ENCODE measurements around the gene HSPB3.
"Not testable (repeated sequence)": the region's sequence is repeated elsewhere in the genome, so short reads cannot be mapped to it uniquely, and the experiment has no call there.

The HSPB3 gene, protein sequence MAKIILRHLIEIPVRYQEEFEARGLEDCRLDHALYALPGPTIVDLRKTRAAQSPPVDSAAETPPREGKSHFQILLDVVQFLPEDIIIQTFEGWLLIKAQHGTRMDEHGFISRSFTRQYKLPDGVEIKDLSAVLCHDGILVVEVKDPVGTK

DNA sequence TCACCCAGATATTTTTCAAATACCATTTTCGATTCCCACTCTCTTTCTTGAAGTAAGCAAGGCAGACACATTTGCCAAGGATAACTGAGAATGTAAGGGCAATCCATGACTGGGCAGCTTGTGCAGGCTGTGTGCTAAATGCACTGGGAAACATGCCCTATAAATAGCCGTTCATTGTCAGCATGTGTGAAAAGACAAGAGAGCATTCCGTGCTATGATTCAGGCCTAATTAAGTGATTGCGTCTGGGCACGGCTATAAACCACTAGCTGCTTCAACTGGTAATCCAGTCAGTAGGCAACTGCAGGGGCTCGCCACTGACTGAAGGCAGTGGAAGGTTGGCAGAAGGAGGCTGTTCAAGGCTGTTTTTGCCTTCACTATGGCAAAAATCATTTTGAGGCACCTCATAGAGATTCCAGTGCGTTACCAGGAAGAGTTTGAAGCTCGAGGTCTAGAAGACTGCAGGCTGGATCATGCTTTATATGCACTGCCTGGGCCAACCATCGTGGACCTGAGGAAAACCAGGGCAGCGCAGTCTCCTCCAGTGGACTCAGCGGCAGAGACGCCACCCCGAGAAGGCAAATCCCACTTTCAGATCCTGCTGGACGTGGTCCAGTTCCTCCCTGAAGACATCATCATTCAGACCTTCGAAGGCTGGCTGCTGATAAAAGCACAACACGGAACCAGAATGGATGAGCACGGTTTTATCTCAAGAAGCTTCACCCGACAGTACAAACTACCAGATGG, at the start of gene HSPB3:
HSPB3 (plus strand) TSS at position 287 of the 745 bp plus-strand sequence; CDS start at position 378, 91 bp downstream.
- no peak for DNase-seq

DNA sequence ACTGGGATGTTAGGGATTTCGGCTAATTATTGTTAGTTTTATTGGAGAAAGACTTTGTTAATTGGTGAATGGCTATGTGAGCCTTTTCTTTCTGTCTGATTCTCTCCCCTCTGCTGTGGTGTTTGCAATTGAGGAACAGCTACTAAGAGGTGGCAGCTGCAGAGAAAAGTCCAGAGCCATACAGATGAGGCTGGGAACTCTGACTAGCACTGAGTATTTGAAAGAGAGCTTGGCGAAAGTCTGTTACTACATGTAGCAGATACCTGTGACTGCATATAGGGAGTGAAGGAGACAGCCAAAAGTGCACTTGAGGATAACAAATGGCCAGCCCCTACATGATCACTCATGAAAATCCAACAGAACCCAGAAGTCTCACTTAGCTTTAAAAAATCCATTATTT, 44.3 kb upstream of the HSPB3 start:
- no peak for DNase-seq

DNA sequence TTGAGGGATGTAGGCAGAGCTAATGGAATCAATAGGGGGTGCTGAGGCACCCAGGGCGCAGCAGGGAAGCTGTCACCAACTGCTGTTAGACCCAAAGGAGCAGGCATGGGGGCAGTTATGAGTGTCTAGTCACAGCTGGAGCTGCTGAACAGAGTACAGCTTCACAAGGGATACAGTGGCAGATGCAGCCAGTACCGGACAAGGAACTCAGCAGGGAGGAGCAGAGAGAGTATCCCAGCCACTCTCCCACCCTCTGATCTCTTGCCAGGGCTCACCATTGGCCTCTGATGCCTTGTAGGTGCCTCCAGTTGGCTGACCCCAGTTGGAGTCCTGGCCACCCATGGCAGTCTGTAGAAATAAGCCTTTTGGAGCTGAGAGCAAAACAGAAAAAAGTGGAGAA, 42.6 kb upstream of the HSPB3 start:
- no peak for DNase-seq

DNA sequence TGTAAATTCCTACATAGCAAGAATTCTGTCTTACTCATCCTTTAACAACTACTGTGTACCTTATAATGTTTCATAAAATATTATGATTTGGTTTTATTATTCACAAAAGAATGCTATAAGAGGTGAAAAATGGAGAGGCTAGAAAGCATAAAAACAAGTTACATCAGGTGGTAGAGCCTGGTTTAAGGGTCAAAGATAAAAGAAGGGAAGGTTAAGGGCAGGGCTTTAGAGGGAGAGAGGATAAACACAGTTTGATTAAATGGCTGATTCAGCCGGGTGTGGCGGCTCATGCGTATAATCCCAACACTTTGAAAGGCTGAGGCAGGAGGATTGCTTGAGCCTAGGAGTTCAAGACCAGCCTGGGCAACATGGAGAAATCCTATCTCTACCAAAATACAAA, 40.4 kb upstream of the HSPB3 start:
- DNase-seq, result no peak

DNA sequence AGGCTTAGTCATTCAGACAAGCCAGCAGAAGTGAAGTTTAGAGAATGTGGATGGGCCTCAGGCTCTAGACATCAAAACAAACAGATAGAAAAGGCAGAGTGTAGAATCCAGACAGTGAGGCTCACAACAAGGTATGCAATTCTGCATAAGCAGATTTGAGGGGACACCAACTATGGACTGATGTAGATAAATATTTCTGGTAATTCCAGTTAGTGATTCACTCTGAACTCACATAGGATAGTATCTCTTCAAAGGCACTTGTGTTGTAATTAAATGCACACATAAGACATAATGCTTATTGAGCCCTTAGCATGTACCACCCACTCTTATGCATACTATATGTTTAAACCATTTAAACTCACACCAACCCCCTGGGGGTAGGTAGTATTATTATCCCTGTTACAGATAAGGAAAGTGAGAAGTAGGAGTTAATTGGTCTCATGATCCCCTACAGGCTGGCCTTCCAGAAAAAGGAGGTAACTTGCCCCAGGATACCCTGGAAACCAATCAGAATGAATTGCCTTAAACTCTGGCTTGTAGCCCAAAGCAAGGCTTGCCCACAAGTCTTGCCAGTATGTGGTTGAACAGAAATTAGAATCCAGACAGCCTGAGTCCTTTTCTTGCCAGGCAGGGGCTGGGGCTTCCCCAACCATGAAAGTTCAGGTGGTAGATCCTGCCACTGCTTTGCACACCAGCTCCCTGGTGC, 39.5 kb upstream of the HSPB3 start:
- no peak for DNase-seq

DNA sequence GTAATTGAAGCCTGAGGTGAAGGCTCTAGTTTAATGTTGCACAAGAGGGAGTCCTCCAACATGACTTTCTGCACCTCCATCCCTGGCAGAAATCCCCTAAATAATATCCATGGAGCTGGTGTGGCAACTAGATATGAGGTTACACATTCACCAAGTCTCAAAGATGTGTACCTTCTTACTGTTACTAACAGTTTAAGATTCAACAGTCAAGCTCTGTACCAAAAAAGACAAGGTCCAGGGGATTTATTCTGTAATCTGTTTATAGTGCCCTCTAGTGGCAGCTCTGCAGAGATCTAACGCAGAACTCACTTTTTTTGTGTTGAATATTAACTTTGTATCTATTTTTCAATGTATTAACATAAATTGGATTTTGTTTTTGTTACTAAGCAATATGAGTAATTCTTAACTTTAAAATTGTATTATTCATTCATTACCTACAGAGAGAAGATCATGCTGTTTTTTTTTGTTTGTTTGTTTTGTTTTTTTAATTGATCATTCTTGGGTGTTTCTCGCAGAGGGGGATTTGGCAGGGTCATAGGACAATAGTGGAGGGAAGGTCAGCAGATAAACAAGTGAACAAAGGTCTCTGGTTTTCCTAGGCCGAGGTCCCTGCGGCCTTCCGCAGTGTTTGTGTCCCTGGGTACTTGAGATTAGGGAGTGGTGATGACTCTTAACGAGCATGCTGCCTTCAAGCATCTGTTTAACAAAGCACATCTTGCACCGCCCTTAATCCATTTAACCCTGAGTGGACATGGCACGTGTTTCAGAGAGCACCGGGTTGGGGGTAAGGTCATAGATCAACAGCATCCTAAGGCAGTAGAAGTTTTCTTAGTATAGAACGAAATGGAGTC, 35.7 kb upstream of the HSPB3 start:
- DNase-seq, result peak; percentile 8 to 59

DNA sequence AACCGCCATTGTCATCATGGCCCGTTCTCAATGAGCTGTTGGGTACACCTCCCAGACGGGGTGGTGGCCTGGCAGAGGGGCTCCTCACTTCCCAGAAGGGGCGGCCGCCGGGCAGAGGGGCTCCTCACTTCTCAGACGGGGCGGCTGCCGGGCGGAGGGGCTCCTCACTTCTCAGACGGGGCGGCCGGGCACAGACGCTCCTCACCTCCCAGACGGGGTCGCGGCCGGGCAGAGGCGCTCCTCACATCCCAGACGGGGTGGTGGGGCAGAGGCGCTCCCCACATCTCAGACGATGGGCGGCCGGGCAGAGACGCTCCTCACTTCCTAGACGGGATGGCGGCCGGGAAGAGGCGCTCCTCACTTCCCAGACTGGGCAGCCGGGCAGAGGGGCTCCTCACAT, 35.0 kb upstream of the HSPB3 start:
- not testable (repeated sequence) for DNase-seq

DNA sequence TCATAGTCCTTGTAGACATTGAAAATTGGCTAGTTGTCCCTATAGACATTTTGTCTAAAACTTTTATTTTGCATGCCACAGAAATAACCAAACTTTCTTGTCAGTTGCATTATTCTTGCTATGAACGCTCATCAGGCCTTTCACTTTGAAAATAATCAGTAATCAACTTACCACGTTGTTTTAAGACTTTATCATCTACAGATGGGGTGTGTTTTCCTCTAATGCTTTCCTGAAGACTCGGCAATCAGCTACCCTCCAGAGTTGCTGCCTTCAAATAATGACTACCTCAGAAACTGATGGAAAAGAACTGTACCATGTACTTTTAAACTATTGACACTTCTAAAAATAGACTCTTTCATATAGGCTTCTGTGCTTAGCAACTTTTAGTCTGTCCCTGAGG, 33.5 kb upstream of the HSPB3 start:
- no peak for DNase-seq

DNA sequence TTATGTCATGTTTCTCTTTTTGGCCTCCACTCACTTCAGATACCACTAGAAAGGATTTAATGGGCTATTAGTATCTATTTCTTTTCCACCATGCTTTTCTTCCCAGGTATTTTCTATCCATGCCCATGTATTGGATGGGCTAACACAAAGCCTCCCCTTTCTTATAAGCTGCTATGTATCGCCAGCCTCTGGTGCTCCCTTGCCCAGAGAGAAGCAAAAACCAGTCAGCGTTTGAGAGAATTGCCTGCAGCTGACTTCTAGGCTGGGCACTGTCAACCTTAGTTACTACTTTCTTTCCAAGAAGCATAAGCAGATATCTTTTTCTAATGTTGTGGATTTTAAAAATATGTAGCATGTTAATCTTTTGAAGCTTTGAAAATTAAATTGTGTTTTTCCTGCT, 30.2 kb upstream of the HSPB3 start:
- DNase-seq, result no peak

DNA sequence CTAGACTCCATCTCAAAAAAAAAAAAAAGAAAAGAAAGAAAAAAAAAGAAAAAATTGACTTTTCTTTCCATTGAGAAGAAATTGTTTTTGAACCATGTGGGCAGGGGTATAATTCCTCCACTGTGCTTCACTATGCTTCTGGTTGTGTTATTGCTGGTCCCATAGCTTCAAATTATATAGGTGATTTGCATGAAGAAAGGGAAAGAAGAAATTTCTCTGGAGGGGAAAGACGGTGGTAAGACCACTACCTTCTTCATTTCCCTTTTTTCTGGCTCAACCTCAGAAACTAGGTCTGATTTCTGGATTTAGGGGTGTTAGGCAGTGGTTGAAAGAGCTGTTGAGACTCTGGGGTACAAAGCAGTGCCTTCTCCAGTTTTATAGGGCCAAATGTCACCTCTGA, 29.3 kb upstream of the HSPB3 start:
- no peak for DNase-seq

DNA sequence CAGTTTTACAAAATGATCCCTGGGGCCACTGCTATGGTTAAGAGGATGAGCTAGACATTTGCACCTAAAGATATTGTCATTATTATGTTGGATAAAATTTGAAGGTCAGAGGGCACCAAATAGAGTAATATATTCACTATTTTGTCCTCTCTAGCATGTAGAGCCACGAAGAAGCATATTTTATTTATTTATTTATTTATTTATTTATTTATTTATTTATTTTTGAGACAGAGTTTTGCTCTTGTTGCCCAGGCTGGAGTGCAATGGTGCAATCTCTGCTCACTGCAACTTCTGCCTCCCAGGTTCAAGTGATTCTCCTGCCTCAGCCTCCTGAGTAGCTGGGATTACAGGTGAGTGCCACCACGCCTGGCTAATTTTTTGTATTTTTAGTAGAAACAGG, 20.8 kb upstream of the HSPB3 start:
- DNase-seq, result not testable (repeated sequence)

DNA sequence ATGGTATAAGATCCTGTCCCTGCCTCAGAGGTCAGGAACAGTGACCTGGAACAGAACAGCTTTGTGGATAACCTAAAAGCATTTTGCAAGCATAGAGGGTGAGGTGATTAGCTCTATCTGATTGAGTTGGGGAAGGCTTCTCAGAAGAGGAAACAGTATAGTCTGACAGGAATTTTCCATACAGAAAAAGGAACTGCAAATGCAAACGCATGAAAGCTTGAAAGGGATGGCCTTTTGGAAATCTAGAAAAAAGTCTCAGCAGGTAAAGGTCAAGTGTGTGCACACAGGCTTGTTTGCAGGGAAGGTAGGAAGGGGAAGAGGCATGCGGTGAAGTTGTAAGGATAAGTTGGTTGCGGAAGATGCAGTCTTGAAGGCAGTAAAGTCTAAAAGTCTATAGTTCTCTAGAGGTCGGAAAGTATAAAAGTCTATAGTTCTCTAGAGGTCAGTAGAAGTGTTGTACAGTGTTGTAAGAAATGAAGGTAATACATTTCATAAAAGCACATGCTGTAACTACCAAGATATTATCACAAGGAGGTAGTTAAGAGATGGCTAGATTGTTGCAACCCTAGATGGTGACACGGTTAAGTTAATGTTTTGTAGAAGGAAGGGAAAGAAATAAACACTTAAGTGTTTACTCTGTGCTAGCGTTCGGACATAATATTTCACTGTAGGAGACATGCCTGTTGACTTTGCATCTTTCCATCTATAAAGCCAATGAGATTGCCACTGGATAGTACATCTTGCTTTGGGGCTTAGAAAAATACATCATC, 16.7 kb upstream of the HSPB3 start:
- no peak for DNase-seq

DNA sequence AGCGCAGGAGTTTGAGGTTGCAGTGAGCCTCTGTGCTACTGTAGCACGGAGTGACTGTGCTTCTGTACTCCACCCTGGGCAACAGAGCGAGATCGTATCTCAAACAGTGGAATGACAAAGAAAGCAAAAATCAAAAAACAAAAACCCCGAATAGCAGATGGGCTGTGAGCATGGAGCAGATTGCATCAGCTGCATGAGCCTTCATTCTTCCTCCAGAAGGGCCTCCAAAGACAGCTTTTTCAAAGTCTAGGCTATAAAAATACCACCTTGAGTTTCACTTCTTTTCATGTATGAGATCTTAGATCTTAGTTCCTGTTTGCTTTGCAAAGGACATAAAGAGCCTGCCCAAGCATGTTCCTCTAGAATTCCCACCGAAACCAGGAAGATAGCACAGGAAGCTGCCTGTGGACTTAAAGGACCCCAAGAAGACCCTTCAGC, 15.0 kb upstream of the HSPB3 start:
- peak in 1 of 2 donors; percentile 10 for DNase-seq

DNA sequence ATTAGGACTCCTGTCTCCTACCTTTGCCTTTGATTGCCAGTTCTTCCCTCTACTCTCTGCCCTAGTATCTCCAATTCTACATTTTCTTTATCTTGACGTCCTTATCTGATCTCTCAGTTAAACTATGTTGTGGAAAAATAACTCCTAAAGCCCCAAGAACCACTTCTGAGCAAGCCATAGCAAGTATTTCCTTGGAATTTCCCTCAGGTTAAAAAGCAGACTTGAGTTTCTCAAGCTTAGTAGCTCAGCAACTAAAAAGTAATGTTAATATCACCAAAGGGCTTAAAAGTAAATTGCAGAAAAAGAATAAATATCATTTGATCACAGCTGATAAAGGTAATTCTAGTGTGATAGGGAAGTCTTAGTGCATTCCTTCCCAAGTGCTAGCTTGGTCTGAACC, 13.2 kb upstream of the HSPB3 start:
- DNase-seq, result no peak

DNA sequence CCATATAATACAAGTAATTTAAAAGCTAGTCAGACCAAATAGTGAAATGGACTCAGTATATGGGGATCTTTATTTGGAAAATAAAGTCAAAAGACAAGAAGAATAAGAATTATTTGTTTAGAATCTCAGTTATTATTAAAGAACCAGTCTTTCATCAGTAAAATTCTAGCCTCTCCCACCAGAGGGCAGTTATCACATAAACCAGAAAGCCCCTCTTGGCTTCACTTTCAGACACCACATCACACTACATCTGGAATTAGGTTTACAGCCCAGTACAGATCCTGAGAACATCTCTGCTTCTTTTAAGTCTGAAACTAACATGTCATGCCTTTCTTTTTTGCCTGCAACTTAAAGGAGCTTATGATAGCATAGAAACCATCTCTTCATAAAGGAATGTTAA, 12.2 kb upstream of the HSPB3 start:
- DNase-seq, result peak in 1 of 2 donors; percentile 21

DNA sequence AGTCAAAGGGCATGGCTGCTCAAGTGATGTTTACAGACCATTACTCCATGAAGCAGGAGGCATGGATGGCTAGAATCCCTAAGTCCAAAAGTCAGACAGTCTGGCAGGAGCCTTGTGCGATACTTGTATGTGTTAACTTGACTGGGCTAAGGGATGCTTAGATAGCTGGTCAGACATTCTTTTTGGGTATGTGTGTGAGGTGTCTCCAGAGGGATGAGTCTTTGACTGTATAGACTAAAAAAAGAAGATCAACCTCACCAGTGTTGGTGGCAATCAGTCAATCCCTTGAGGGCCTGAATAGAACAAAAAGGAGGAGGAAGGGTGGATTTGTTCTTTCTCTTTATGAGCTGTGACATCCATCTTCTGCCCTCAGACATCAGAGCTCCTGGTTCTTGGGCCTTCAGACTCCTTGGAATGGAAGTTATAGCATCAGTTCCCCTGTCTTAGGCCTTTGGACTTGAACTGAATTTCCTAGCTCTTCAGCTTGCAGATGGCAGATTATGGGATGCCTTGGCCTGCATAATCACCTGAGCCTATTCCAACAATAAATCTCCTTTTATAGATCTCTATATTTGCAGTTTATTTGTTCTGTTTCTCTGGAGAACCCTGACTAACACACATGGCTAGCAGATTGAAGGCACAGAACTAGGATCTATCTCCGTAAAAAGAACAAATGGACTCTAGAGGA, 9.7 kb upstream of the HSPB3 start:
- no peak for DNase-seq

DNA sequence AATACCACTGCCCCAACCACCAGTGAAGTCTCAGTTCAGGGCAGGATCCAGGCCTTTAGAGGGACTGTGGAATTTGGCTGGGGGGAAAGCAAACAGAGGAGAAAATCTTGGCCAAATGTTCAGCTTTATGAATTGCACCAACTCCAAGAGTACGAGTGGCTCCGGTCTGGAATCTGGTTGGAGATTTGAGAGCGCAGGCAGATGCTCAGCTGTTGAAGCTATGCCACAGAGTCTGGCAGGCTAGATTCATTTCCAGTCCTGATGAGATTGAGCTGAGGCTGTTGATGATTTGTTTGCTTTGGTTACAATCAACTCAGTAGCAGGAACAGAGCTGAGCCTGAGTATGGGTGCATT, 9.1 kb upstream of the HSPB3 start:
- no peak for DNase-seq

DNA sequence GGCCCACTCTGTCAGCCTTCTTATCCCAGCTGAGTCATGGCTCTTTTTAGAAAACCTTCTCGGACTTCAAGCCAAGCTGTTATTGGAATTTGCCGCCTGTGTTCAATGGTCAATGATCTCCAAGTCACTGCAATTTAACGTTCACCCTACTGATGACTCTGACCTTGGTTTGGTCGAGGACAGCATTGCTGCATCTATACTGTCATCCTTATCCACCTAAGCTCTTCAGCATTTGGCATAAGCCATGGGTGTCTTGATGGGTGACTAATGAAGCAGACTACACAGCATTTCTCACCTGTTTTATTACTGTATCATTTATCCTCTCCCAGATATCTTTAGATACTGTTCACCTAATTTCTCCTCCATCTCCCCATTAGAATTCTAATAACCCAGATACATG, 5.6 kb upstream of the HSPB3 start:
- DNase-seq, result no peak

DNA sequence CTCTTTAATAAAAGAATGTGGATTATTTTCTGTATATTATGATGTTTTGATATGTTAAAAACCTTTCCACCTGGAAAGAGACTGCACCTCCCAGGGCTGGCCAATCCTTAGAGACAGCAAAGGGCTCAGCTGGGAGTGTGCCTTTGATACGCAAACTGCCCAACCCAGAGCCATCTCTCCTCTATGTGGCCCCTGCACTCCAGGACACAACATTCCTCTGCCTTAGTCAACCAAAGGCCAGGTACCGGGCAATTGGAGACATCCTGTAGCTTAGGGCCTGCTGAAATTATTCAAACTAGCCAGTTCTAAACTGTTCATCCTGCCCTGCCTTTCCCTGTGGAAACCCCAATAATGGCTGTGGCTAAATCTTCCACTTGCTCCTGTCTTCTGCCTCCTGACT, 5.0 kb upstream of the HSPB3 start:
- DNase-seq, result no peak

DNA sequence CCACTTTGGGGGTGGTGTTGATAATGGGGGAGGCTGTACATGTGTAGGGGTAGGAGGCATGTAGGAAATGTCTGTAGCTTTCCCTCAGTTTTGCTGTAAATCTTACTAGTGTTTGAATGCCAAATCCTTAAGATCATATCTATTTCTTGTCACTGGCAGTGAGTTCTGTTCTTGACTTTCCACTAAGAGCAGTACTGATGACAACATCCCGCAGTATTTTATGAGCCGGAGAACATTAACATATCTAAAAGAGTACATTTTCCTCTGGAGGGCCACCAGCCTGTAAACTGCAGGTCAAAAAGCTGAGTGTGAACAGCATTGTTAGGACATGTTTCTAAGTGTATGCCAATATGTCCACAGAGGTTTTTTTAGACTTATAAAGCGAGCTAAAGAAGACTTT, 2.5 kb upstream of the HSPB3 start:
- no peak for DNase-seq

DNA sequence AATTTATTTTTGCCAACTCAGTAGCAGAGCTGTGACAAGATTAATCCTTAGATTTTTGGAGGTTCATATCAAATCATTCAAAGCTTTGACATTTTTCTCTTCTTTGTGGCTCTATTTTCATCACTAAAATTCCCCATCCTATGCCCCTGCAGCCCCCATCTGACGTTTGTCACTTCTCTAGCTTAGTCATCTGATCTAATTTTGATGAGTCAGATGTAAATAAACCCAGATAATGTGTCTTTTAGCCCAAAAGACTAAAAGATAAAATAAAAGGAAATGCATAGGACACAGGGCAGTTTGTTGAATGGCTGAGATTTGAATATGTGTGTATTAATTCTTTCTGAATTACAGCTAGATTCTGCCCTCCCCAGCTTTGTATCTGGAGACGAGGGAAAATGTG, 897 bp upstream of the HSPB3 start:
- no peak for DNase-seq

All from CD4-positive, alpha-beta T cell treated with Interferon alpha-2 for 1 hour (primary cell).